GM18909 (cell line): ENCODE data around the gene PTPRN2.
"Not testable (repeated sequence)": the region's sequence is repeated elsewhere in the genome, so short reads cannot be mapped to it uniquely, and the experiment has no call there.

Experiments used
- ATAC-seq: cut with Tn5 transposase; IDR thresholded peaks from one replicate; pipeline ENCODE4 v1.9.1; 2021; ENCODE audit warnings: mild to moderate bottlenecking; ENCODE audit not compliant: unreplicated experiment, poor library complexity

The PTPRN2 gene

DNA sequence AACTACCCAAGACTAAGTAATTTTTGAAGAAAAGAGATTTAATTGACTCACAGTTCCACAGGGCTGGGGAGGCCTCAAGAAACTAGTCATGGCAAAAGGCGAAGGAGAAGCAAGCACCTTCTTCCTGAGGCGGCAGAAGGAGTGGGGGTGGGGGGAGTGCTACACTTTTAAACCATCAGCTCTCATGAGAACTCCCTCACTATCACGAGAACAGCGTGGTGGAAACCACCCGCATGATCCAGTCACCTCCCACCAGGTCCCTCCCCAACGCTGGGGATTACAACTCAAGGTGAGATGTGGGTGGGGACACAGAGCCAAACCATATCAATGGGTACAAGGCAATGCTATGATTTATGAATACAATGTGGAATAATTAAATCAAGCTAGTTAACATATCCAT lies 241.9 kb downstream of the PTPRN2 start:
- no peak for ATAC-seq

GRCh38 chr7:158344706-158345300 lies 242.8 kb downstream of the PTPRN2 start:
- ATAC-seq = no peak

DNA sequence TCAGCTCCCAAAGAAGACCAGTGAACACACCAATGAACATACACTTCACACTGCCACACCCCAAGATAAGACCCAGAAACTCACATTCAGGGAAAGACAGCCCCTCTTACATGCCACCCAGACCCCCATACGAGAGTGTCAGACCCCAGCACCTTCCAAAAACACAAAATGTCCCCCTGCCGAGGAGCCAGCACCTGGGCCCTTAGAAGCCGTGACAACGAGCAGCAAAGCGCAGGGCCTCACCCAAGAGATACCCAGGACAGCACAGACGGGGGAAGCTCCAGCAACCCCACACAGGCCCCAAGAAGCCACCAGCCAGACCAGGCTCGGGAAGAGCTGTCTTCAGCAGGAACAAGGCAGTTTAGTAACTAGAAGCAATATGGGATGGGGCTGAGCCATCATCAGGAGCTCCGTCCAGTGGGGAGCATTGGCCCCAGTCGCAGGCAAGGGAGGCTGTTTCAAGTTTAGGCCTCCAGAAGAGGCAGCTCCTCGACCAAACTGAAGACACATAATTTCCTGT lies 243.6 kb downstream of the PTPRN2 start:
- no peak for ATAC-seq

- ATAC-seq = no peak
These were observed 244.1 kb downstream of the PTPRN2 start for GRCh38 chr7:158343526-158343925.

GRCh38 chr7:158341097-158341496 lies 246.5 kb downstream of the PTPRN2 start:
- not testable (repeated sequence) for ATAC-seq

- not testable (repeated sequence) for ATAC-seq
These were observed 250.7 kb downstream of the PTPRN2 start for GRCh38 chr7:158336952-158337351.

- not testable (repeated sequence) for ATAC-seq
These were observed 255.1 kb downstream of the PTPRN2 start for GRCh38 chr7:158332516-158332915.

DNA sequence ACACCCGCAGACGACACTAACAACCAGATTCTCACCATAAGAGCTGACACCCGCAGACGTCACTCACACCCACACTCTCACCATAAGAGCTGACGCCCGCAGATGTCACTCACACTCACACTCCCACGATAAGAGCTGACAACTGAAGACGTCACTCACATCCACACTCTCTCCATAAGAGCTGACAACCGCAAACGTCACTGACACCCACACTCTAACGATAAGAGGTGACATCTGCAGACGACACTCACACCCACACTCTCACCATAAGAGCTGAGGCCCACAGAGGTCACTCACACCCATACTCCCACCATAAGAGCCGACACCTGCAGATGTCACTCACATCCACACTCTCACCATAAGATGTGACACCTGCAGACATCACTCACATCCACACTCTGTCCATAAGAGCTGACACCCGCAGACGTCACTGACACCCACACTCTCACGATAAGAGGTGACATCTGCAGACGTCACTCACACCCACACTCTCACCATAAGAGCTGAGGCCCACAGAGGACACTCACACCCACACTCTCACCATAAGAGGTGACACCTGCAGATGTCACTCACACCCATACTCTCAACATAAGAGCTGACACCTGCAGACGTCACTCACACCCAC lies 255.7 kb downstream of the PTPRN2 start:
- not testable (repeated sequence) for ATAC-seq

DNA sequence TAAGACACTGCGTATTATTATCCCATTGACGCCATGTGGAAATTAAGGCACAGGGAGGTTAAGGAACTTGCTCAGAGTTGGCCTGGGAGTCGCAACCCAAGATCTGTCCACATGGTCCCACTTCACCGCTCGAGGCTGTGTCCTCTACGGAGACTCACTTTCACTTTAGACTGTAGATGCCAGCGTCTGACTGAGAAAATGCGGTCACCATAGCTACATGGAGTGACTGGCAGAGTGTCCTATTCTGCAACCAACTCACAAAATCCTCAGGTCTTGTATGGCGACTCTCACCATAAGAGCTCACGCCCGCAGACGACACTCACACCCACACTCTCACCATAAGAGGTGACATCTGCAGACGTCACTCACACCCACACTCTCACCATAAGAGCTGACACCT lies 257.9 kb downstream of the PTPRN2 start:
- ATAC-seq = no peak

DNA sequence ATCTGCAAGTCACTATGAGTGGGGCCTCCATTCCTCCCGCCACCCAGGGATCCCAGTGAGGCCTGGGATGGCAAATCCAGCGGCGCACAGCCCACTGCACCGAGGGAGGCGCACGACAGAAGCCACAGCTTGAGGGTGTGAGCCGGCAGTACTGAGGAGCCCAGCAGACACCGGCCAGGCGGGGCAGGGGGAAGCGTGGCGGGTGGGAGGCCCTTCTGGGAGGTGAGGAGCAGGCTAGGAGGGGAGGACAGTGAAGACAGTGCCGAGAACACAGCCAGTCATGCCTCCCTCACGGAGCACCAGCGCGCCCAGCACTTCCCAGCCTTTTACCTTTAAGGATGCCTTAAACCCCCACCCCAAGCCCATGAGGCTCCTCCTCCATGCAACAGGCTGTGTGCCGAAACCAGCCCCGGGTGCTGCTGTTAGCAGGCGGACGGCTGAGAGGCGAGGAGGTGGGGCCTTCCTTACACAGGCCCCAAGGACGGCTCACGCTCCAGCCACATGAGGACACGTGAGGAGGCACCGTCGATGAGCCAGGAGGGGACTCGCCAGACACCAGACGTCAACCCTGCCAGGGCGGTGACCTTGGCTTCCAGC lies 258.5 kb downstream of the PTPRN2 start:
- no peak for ATAC-seq

DNA sequence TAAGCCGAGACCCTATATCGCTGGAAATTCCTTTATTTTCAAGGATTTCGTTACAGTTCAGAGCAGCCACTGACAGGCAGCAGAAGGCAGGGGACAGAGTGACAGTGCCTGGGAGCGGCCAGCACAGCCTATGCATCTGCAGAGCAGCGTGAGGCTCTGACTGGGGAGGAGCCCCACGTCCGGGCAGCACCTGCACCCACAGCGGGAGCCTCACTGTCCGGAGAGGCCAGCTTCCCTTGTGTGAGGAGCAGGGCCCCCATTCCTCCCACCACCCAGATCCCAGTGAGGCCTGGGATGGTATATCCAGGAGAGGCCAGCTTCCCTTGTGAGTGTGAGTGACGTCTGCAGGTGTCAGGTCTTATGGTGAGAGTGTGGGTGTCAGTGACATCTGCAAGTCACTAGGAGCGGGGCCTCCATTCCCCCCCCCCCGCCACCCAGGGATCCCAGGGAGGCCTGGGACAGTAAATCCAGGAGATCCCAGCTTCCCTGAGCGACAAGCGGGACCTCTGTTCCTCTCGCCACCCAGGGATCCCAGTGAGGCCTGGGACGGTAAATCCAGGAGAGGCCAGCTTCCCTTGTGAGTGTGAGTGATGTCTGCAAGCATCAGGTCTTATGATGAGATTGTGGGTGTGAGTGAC lies 259.1 kb downstream of the PTPRN2 start:
- no peak for ATAC-seq

GRCh38 chr7:158327571-158328180 lies 259.9 kb downstream of the PTPRN2 start:
- no peak for ATAC-seq

DNA sequence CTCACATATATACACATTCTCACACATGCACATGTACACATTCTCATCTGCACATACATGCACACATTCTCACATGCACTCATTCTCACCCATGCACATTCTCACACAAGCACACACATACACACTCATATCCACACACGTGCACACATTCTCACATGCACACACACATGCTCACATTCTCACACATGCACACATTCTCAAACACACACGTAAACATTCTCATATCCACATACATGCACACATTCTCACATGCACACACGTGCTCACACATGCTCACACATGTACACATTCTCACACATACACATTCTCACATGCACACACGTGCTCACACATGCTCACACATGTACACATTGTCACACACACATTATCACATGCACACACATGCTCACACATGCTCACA lies 260.6 kb downstream of the PTPRN2 start:
- ATAC-seq = no peak

GRCh38 chr7:158325530-158326381 lies 261.9 kb downstream of the PTPRN2 start:
- ATAC-seq = no peak

DNA sequence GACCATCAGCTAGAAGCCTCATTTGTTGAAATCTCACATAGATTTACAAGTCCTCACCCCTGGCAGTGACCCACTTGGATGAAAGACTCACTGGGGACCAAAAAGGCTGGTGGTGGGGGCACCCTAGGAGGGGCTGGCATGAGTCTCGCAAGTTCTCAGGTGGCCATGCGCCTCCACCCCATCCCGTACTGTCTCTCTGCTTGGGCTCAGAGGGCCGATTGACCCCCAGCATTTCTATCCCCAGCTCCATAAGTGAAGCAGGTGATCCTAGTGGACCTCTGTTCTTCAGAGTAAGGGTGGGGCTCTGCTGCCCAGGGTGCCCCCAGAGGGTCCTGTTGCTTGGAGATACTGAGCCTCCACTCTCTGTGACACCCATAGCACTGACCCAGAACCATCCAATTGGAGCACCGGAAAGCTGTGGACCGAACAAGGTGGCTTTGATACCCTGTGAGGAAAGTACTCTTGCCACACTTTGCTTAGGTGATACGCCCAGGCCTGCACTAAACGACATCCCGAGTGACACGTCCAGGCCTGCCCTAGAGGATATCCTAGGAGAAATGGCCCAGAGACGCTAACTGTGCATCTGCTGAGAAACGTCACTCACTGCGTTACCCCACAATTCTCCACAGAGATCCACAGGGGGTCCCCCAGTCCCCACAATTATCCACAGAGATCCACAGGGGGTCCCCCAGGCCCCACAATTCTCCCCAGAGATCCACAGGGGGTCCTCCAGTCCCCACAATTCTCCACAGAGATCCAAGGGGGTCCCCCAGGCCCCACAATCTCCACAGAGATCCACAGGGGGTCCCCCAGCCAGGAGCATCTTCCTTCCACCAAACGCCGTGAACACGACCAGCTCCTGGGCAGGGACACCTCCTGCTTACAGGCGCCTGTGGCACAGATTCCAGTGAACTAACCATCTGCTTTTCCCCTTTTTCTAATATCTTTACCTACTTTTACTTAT lies 262.9 kb downstream of the PTPRN2 start:
- no peak for ATAC-seq

GRCh38 chr7:158323741-158324396 lies 263.8 kb downstream of the PTPRN2 start:
- ATAC-seq = no peak

DNA sequence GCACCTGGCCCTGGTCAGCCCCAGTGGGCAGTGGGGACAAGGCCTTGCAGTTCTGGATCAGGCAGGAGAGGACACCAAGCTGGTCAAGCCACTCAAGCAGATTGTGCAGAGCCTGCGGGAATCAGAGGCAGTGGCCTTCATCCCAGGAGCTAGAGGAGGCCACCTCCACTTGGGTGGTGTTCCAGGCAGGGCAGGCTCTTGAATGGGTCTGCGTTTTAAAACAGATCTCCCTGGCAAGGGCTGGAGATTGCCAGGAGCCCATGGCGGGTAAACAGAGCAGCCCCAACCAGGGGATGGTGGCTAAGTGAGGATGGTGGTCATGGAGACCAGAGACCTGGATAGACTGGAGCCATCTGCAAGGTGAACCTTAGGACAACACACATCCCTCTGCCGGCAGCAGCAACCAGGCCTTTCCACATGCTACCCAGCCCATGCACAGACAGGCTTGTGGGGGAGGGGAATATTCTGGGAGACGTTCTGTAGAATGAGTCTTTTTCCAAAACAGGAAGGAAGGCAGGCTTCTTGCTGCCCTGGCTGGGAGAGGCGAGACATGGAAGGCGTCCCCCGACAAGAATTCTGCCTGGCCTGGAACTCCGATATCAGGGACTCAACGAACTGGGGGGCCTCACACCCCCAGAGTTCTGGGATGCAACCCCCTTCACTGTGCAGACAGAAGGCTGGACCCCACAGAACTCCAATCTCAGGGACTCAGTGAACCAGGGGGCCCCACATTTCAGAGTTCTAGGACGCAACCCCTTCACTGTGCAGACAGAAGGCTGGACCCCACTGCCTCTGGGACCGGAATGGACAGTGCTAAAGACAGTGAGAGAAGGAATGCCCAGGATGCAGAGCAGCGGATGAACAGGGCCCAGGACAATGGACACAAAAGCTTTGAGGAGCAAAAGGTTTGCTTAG lies 264.8 kb downstream of the PTPRN2 start:
- no peak for ATAC-seq
